Mucosa of rectum (tissue), 2 donors: Measurements from ENCODE around the gene PDGFC.

Experiments used
- H3K27ac ChIP-seq, 2 donors: one replicate each; pipeline ENCODE4 v1.7.0; 2013; ENCODE audit warnings: inconsistent platforms in 2 of 2, low read depth in 2 of 2, low read length in 2 of 2
- H3K27me3 ChIP-seq, 2 donors: one replicate each; pipeline ENCODE4 v1.7.0; 2013; ENCODE audit warnings: low read length in 2 of 2; ENCODE audit not compliant: control insufficient read depth in 2 of 2, insufficient read depth in 2 of 2
- H3K36me3 ChIP-seq, 2 donors: one replicate each; pipeline ENCODE4 v1.7.0; 2013; ENCODE audit warnings: low read length in 2 of 2; ENCODE audit not compliant: control insufficient read depth in 2 of 2, insufficient read depth in 2 of 2
- H3K4me1 ChIP-seq, 2 donors: one replicate each; pipeline ENCODE4 v1.7.0; 2013; ENCODE audit warnings: low read length in 2 of 2, mild to moderate bottlenecking in 1 of 2; ENCODE audit not compliant: control insufficient read depth in 2 of 2, insufficient read depth in 2 of 2
- H3K4me3 ChIP-seq, 2 donors: one replicate each; pipeline ENCODE4 v1.7.0; 2013; ENCODE audit warnings: low read length in 2 of 2
- H3K9ac ChIP-seq, 2 donors: one replicate each; pipeline ENCODE4 v1.7.0; 2013; ENCODE audit warnings: low read length in 2 of 2, low read depth in 1 of 2, mild to moderate bottlenecking in 1 of 2
- H3K9me3 ChIP-seq, 2 donors: one replicate each; pipeline ENCODE4 v1.7.0; 2013; ENCODE audit warnings: low read length in 2 of 2; ENCODE audit not compliant: control insufficient read depth in 2 of 2
- donor health status: healthy.
- donor health status: Normal muscosa, but diverticular disease.

PDGFC gene

GRCh38 chr4:156838761-156839160 lies 132.8 kb downstream of the PDGFC start:
- Histone ChIP-seq H3K9me3 (peaks cover 11 to 12% of the 10 kb centered on the region in 2 donors), H3K4me1 (no peaks in the 10 kb centered on the region), H3K4me3 (no peak overlapping the region), H3K27ac (no peak overlapping the region), H3K36me3 (no peaks in the 10 kb centered on the region), H3K27me3 (no peaks in the 10 kb centered on the region), H3K9ac (no peak overlapping the region)

- Histone ChIP-seq H3K9ac (no peak overlapping the region), H3K27me3 (no peaks in the 10 kb centered on the region), H3K9me3 (peaks cover 11 to 12% of the 10 kb centered on the region in 2 donors), H3K4me3 (no peak overlapping the region), H3K4me1 (no peaks in the 10 kb centered on the region), H3K36me3 (no peaks in the 10 kb centered on the region), H3K27ac (no peak overlapping the region)
These were observed 133.8 kb downstream of the PDGFC start for GRCh38 chr4:156837625-156838345.

GRCh38 chr4:156832886-156833285 lies 138.7 kb downstream of the PDGFC start:
- H3K9me3 ChIP-seq = no peaks in the 10 kb centered on the region
- no peaks in the 10 kb centered on the region for H3K36me3 ChIP-seq
- H3K27me3 ChIP-seq = no peaks in the 10 kb centered on the region
- H3K4me3 ChIP-seq = no peak overlapping the region
- H3K4me1 ChIP-seq = no peaks in the 10 kb centered on the region
- no peak overlapping the region for H3K27ac ChIP-seq
- H3K9ac ChIP-seq = no peak overlapping the region

- Histone ChIP-seq H3K27ac (no peak overlapping the region), H3K27me3 (no peaks in the 10 kb centered on the region), H3K4me1 (no peaks in the 10 kb centered on the region)
These were observed 141.2 kb downstream of the PDGFC start for GRCh38 chr4:156830351-156830750.

GRCh38 chr4:156829201-156829873 lies 142.3 kb downstream of the PDGFC start:
- Histone ChIP-seq H3K36me3 (no peaks in the 10 kb centered on the region), H3K4me1 (no peaks in the 10 kb centered on the region), H3K27me3 (no peaks in the 10 kb centered on the region), H3K9ac (no peak overlapping the region), H3K4me3 (no peak overlapping the region), H3K27ac (no peak overlapping the region), H3K9me3 (no peaks in the 10 kb centered on the region)

More at GRCh38 chr4:156830351-156830750, 141.2 kb downstream of the PDGFC start:
- Histone ChIP-seq H3K36me3 (no peaks in the 10 kb centered on the region), H3K4me3 (no peak overlapping the region), H3K9me3 (no peaks in the 10 kb centered on the region), H3K9ac (no peak overlapping the region)

GRCh38 chr4:156827519-156827918 lies 144.1 kb downstream of the PDGFC start:
- H3K36me3 ChIP-seq = no peaks in the 10 kb centered on the region
- no peaks in the 10 kb centered on the region for H3K4me1 ChIP-seq
- H3K9me3 ChIP-seq = no peaks in the 10 kb centered on the region
- H3K27ac ChIP-seq = no peak overlapping the region
- no peaks in the 10 kb centered on the region for H3K27me3 ChIP-seq
- no peak overlapping the region for H3K9ac ChIP-seq
- H3K4me3 ChIP-seq = no peak overlapping the region

- H3K27me3 ChIP-seq = no peaks in the 10 kb centered on the region
- no peak overlapping the region for H3K9ac ChIP-seq
- no peaks in the 10 kb centered on the region for H3K9me3 ChIP-seq
These were observed 146.5 kb downstream of the PDGFC start for GRCh38 chr4:156825074-156825473.

GRCh38 chr4:156824451-156825060 lies 147.0 kb downstream of the PDGFC start:
- Histone ChIP-seq H3K27ac (no peak overlapping the region), H3K4me1 (no peaks in the 10 kb centered on the region), H3K27me3 (no peaks in the 10 kb centered on the region), H3K9ac (no peak overlapping the region), H3K36me3 (no peaks in the 10 kb centered on the region), H3K9me3 (no peaks in the 10 kb centered on the region), H3K4me3 (no peak overlapping the region)

More at GRCh38 chr4:156825074-156825473, 146.5 kb downstream of the PDGFC start:
- Histone ChIP-seq H3K4me3 (no peak overlapping the region), H3K36me3 (no peaks in the 10 kb centered on the region), H3K27ac (no peak overlapping the region), H3K4me1 (no peaks in the 10 kb centered on the region)

GRCh38 chr4:156820931-156821330 lies 150.7 kb downstream of the PDGFC start:
- H3K36me3 ChIP-seq = no peaks in the 10 kb centered on the region

GRCh38 chr4:156816360-156816755 lies 155.2 kb downstream of the PDGFC start:
- Histone ChIP-seq H3K27me3 (no peaks in the 10 kb centered on the region), H3K9ac (no peak overlapping the region), H3K27ac (no peak overlapping the region), H3K4me1 (no peaks in the 10 kb centered on the region), H3K9me3 (no peaks in the 10 kb centered on the region), H3K4me3 (no peak overlapping the region), H3K36me3 (no peaks in the 10 kb centered on the region)

More at GRCh38 chr4:156820931-156821330, 150.7 kb downstream of the PDGFC start:
- Histone ChIP-seq H3K9ac (no peak overlapping the region), H3K27me3 (no peaks in the 10 kb centered on the region), H3K9me3 (no peaks in the 10 kb centered on the region), H3K4me1 (no peaks in the 10 kb centered on the region), H3K4me3 (no peak overlapping the region), H3K27ac (no peak overlapping the region)
